Body of pancreas (tissue), 4 donors: ENCODE measurements around the gene C19orf81. TPM values are rescaled to one million over a fixed set of nuclear protein-coding genes. Genes with fewer than 3 reads are reported as not detected.

ENCODE experiments used
- ATAC-seq: fragments of 150-250 bp; one replicate; pipeline ENCODE4 v1.9.1; 2016
- DNase-seq, 4 donors: peaks; one replicate each; pipeline ENCODE4 v3.0.0-alpha.2; 2019
- H3K27ac ChIP-seq, 4 donors: fragments of 200-600 bp; sonication (generic); 1 replicate in 3 of 4; 2 replicates in 1 of 4; pipeline versions ENCODE4 v1.5.1 to v1.6.1; 2016 to 2019; ENCODE audit warnings: mild to moderate bottlenecking in 1 of 4, mixed read lengths in 1 of 4, moderate library complexity in 1 of 4
- H3K27me3 ChIP-seq, 2 donors: fragments of 200-600 bp; sonication (generic); one replicate each; pipeline ENCODE4 v1.6.0; 2016; ENCODE audit warnings: mild to moderate bottlenecking in 1 of 2
- H3K36me3 ChIP-seq, 2 donors: fragments of 200-600 bp; sonication (generic); replicated peaks in 1 of 2; 2 replicates each; pipeline ENCODE4 v1.5.1; 2016; ENCODE audit warnings: low read depth in 2 of 2; ENCODE audit not compliant: insufficient read depth in 1 of 2
- H3K4me1 ChIP-seq: fragments of 200-600 bp; sonication (generic); one replicate; pipeline ENCODE4 v1.6.0; 2016
- H3K4me3 ChIP-seq, 2 donors: fragments of 200-600 bp; sonication (generic); 1 replicate in 1 of 2; 2 replicates in 1 of 2; pipeline ENCODE4 v1.5.1; 2016 to 2019
- H3K9me3 ChIP-seq, 3 donors: fragments of 200-600 bp; sonication (generic); 1 replicate in 2 of 3; 2 replicates in 1 of 3; pipeline ENCODE4 v1.5.1; 2016
- CTCF ChIP-seq, 7 experiments: fragments of 450-650 bp in 4 of 7; fragments of 200-600 bp in 3 of 7; sonication (generic) in 3 of 7; IDR thresholded peaks; one replicate each; pipeline ENCODE4 v1.5.1; 2016 to 2019; ENCODE audit warnings: antibody characterized with exemption in 7 of 7
- POLR2A ChIP-seq, 3 donors: fragments of 450-650 bp; IDR thresholded peaks; one replicate each; pipeline ENCODE4 v1.6.1; 2016; ENCODE audit warnings: antibody characterized with exemption in 3 of 3, mild to moderate bottlenecking in 2 of 3
- WGBS, 2 donors: methylation state at CpG; one replicate each; pipeline ENCODE4 v1.1.5; 2017; 5-methylcytosine and 5-hydroxymethylcytosine counted together
- intact Hi-C: fragments of 100-400 bp; cut with DNase I; formaldehyde crosslinking; loops from one replicate; pipeline ENCODE4 v1.15.1; 2023
- total RNA-seq, 2 donors: library from RNA; depleted of rRNA; stranded (reverse); fragments of >200 nt; gene quantifications; one replicate each; pipeline ENCODE4 v1.1.0, GENCODE V29; 2016

The C19orf81 gene
- total RNA-seq, 2 donors from 2014 or later, result not detected

DNA sequence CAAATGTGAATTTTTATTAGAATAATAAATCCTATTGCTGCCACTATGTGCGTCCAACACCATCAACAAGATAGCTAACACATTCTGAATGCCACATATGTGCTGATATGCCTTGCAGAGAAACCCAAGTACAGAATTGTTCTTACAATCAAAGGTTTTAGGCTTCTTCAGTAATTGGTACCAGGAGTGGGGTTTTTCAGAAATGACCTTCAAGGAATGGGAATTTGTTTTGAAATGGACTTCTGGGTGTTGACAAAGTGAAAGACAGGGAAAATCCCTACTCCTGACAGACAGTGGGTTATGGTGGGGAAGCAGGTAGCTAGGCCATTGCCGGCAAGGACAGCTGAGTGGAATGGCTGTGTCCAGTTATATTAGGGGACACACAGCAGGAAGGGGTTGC is 15.3 kb upstream of the C19orf81 start:
- DNase-seq, result no peak
- WGBS, 2 donors, result 88 to 94% methylated on average over 2 of the region's 2 CpGs

GRCh38 chr19:50636317-50637085 is 12.7 kb upstream of the C19orf81 start:
- TF ChIP-seq CTCF (IDR thresholded peaks at IDR 0.05), result no peak
- no peak for TF ChIP-seq POLR2A (IDR thresholded peaks at IDR 0.05)
- Histone ChIP-seq H3K9me3 (peaks cover 0 to 25% (median 0%) of the 10 kb centered on the region in 3 donors), H3K36me3 (no peaks in the 10 kb centered on the region), H3K27ac (no peak overlapping the region), H3K4me1 (peaks cover 12% of the 10 kb centered on the region), H3K27me3 (peaks cover 0 to 16% of the 10 kb centered on the region in 2 donors), H3K4me3 (no peak overlapping the region)
- 58 to 59% methylated on average over 5 of the region's 5 CpGs for WGBS, 2 donors
- intact Hi-C loops, result no loop called here
- DNase-seq (no peak), ATAC-seq (no peak)

More for the DNA sequence above, 15.3 kb upstream of the C19orf81 start:
- Histone ChIP-seq H3K4me3 (no peak overlapping the region), H3K27ac (no peak overlapping the region), H3K27me3 (peaks cover 0 to 12% of the 10 kb centered on the region in 2 donors), H3K9me3 (peaks cover 0 to 25% (median 0%) of the 10 kb centered on the region in 3 donors), H3K36me3 (no peaks in the 10 kb centered on the region), H3K4me1 (peaks cover under 1% of the 10 kb centered on the region)
- intact Hi-C loops, result no loop called here
- no peak for TF ChIP-seq CTCF (IDR thresholded peaks at IDR 0.05)
- TF ChIP-seq POLR2A (IDR thresholded peaks at IDR 0.05), result no peak
- ATAC-seq, result no peak

DNA sequence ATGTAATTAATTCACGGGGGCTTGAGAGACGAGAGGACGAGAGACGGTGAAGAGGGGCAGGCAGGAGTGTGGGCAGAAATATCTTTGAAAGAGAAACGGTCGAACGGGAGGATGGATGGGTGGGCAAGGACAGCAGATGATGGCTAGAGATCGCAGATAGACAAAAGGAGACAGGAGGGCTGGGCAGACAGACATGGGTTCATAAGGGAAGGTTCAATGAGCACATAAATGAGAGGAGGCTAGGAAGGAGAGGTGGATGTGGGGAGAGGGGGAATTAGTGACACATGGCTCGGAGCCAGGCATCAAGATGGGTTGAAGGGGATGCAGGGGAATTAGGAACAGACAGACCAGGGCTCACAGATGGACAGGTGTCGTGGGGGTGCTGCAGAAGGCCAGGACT is 10.6 kb upstream of the C19orf81 start:
- no peak overlapping the region for H3K27ac ChIP-seq
- ATAC-seq (no peak), DNase-seq (no peak)
- peaks cover 12% of the 10 kb centered on the region for H3K4me1 ChIP-seq
- no peak overlapping the region for H3K4me3 ChIP-seq
- TF ChIP-seq POLR2A (IDR thresholded peaks at IDR 0.05), result no peak
- no peak for TF ChIP-seq CTCF (IDR thresholded peaks at IDR 0.05)
- H3K27me3 ChIP-seq, result peaks cover 0 to 16% of the 10 kb centered on the region in 2 donors
- H3K36me3 ChIP-seq, result no peaks in the 10 kb centered on the region
- H3K9me3 ChIP-seq, result peaks cover 0 to 20% (median 0%) of the 10 kb centered on the region in 3 donors
- intact Hi-C loops, result no loop called here
- WGBS, 2 donors, result 33 to 35% methylated on average over 10 of the region's 10 CpGs

- Histone ChIP-seq H3K4me3 (peak within 1 kb of the TSS in 1 of 2 donors; percentile 28), H3K9me3 (peaks cover 0 to 12% (median 0%) of the 10 kb centered on the region in 3 donors), H3K4me1 (peaks cover 12% of the 10 kb centered on the region), H3K27ac (no peak within 1 kb of the TSS), H3K27me3 (peaks cover 0 to 16% of the 10 kb centered on the region in 2 donors), H3K36me3 (no peaks in the 10 kb centered on the region)
- whole genome bisulfite sequencing, 2 donors, result 5 to 32% methylated on average over 9 to 68 of the region's 76 CpGs
- peak; percentile 59 for ATAC-seq
- TF ChIP-seq POLR2A (IDR thresholded peaks at IDR 0.05) (no peak), CTCF (IDR thresholded peaks at IDR 0.05) (no peak)
- peak; percentile 34 to 65 (median 56) for DNase-seq
- intact Hi-C loops, result no loop called here
Observed at GRCh38 chr19:50639121-50640112, 9.8 kb upstream of the C19orf81 start, which contains the start of gene SYT3. TSS of gene SYT3 (minus strand) at chr19:50639881. CDS start at chr19:50637411, 2,470 bp downstream.
